A673 (cell line): ENCODE results near the gene PDE8A. TPM values are rescaled to one million over a fixed set of nuclear protein-coding genes. Genes with fewer than 3 reads are reported as not detected.

Source experiments
- Bru-seq: library from RNA; stranded (reverse); fragments of 400-500 nt; gene quantifications from one replicate; lab custom pipeline; 2021; lab: Mats Ljungman, UMichigan
- BruChase-seq, 2 experiments: library from RNA; stranded (reverse); fragments of 400-500 nt; gene quantifications; one replicate each; lab custom pipeline; 2021; lab: Mats Ljungman, UMichigan
- BruUV-seq: library from RNA; stranded (reverse); fragments of 400-500 nt; replicated peaks from 2 replicates; lab custom pipeline; 2021; lab: Mats Ljungman, UMichigan
- CTCF ChIA-PET: fragments of 300-600 bp; sonication (Branson Sonifier 250); formaldehyde crosslinking; loops from one replicate; lab custom pipeline; 2022; ENCODE audit warnings: antibody characterized with exemption; lab: Charles Lee
- POLR2A ChIA-PET: fragments of 300-600 bp; sonication (Branson Sonifier 250); formaldehyde crosslinking; loops from one replicate; lab custom pipeline; 2022; ENCODE audit warnings: antibody characterized with exemption; ENCODE audit not compliant: low non-redundant PET; lab: Charles Lee
- DNase-seq: peaks from one replicate; pipeline ENCODE4 v3.0.0-alpha.2; 2015; ENCODE audit warnings: low spot score
- H3K27ac ChIP-seq: fragments of 200-600 bp; sonication (generic); 2 replicates; pipeline ENCODE4 v1.5.1; 2016; ENCODE audit warnings: mixed run types, low read depth, mild to moderate bottlenecking, mixed read lengths, antibody characterized with exemption, low read length; ENCODE audit not compliant: poor library complexity, severe bottlenecking
- H3K27me3 ChIP-seq: fragments of 200-600 bp; sonication (generic); replicated peaks from 2 replicates; pipeline ENCODE4 v1.6.1; 2017; ENCODE audit warnings: mixed run types, low read depth, mild to moderate bottlenecking, mixed read lengths, antibody characterized with exemption, low read length; ENCODE audit not compliant: insufficient read depth, poor library complexity
- H3K36me3 ChIP-seq: fragments of 200-600 bp; sonication (generic); 2 replicates; pipeline ENCODE4 v1.6.1; 2016; ENCODE audit warnings: mixed run types, mild to moderate bottlenecking, mixed read lengths, antibody characterized with exemption, low read length; ENCODE audit not compliant: insufficient read depth, poor library complexity, severe bottlenecking
- H3K4me1 ChIP-seq: fragments of 200-600 bp; sonication (generic); 2 replicates; pipeline ENCODE4 v1.6.1; 2017; ENCODE audit warnings: mixed run types, mild to moderate bottlenecking, mixed read lengths, antibody characterized with exemption, low read length; ENCODE audit not compliant: insufficient read depth, poor library complexity, severe bottlenecking
- H3K4me3 ChIP-seq: fragments of 200-600 bp; sonication (generic); 2 replicates; pipeline ENCODE4 v1.5.1; 2016; ENCODE audit warnings: low read depth, mixed run types, mild to moderate bottlenecking, mixed read lengths, low read length; ENCODE audit not compliant: poor library complexity, severe bottlenecking
- H3K9me3 ChIP-seq: fragments of 200-600 bp; sonication (generic); 2 replicates; pipeline ENCODE4 v1.6.1; 2016; ENCODE audit warnings: mixed run types, low read depth, mild to moderate bottlenecking, mixed read lengths, antibody characterized with exemption, low read length; ENCODE audit not compliant: poor library complexity, severe bottlenecking
- CTCF ChIP-seq: fragments of 300-800, 200-600 bp; sonication (generic); conservative IDR thresholded peaks from 2 replicates; pipeline ENCODE4 v1.5.1; 2017; ENCODE audit warnings: low read depth, mild to moderate bottlenecking, antibody characterized with exemption, low read length, moderate library complexity, mixed read lengths
- EZH2 ChIP-seq: fragments of 200-600 bp; sonication (generic); IDR thresholded peaks from 2 replicates; pipeline ENCODE4 v1.6.1; 2017; ENCODE audit warnings: borderline replicate concordance, low read depth, mild to moderate bottlenecking, mixed read lengths, antibody characterized with exemption, low read length; ENCODE audit not compliant: poor library complexity, severe bottlenecking
- intact Hi-C: fragments of 100-400 bp; cut with micrococcal nuclease; formaldehyde crosslinking; loops from one replicate; pipeline ENCODE4 v1.10.0; 2022; ENCODE audit not compliant: unreplicated experiment
- long read RNA-seq: library from polyadenylated mRNA; stranded (forward); transcript quantifications from one replicate; pipeline ENCODE4 v2.0.0, GENCODE V29; 2022
- total RNA-seq: library from RNA; stranded (reverse); gene quantifications from 2 replicates; pipeline ENCODE4 v1.2.3, GENCODE V29; 2021

The PDE8A gene
- total RNA-seq (69.8 and 80.7 TPM in 2 replicates), Bru-seq, nascent RNA (percentile 94 among the genes with signal in this experiment), BruChase-seq, experiment 1, labeled RNA remaining after a 2-hour chase (percentile 95 among the genes with signal in this experiment), BruChase-seq, experiment 2, labeled RNA remaining after a 6-hour chase (percentile 91 among the genes with signal in this experiment)
- long read RNA-seq, transcript PDE8A-208 (22 exons, 3,716 nt), result minor isoform, 8 of 87 reads
- long read RNA-seq, transcript PDE8A-203 (22 exons, 3,912 nt), result major isoform, 45 of 87 reads
- long read RNA-seq, partial matches to known transcripts, result 4 of 87 reads
- long read RNA-seq, other reads (novel, unspliced or antisense), result 27 of 87 reads

GRCh38 chr15:84981711-84982300 lies at the start of gene PDE8A:
PDE8A (plus strand) TSS chr15:84981856; CDS start chr15:84982163, 307 bp downstream.
- intact Hi-C loops, result no loop called here
- H3K4me1 ChIP-seq, result peaks cover 43% of the 10 kb centered on the region
- no peaks in the 10 kb centered on the region for H3K9me3 ChIP-seq
- no peaks in the 10 kb centered on the region for H3K27me3 ChIP-seq
- no peaks in the 10 kb centered on the region for H3K36me3 ChIP-seq
- BruUV-seq, result no TSS peak
- H3K4me3 ChIP-seq, result peak within 1 kb of the TSS; percentile 86
- peak; percentile 70 for DNase-seq
- TF ChIP-seq EZH2 (no peak), CTCF (no peak)
- ChIA-PET POLR2A (no interaction called here), CTCF (no interaction called here)
- peak within 1 kb of the TSS; percentile 92 for H3K27ac ChIP-seq

- no peak for DNase-seq
- no TSS peak for BruUV-seq
- CTCF ChIA-PET, result no interaction called here
- POLR2A ChIA-PET, result no interaction called here
- Histone ChIP-seq H3K4me1 (no peaks in the 10 kb centered on the region), H3K27ac (no peak overlapping the region), H3K36me3 (no peaks in the 10 kb centered on the region), H3K4me3 (no peak overlapping the region), H3K27me3 (no peaks in the 10 kb centered on the region), H3K9me3 (no peaks in the 10 kb centered on the region)
- TF ChIP-seq CTCF (no peak), EZH2 (no peak)
- intact Hi-C loops, result no loop called here
These were observed 46.5 kb upstream of the PDE8A start for GRCh38 chr15:84934942-84935729.

- Histone ChIP-seq H3K9me3 (no peaks in the 10 kb centered on the region), H3K27me3 (no peaks in the 10 kb centered on the region), H3K4me1 (no peaks in the 10 kb centered on the region), H3K36me3 (no peaks in the 10 kb centered on the region), H3K4me3 (no peak overlapping the region), H3K27ac (no peak overlapping the region)
- POLR2A ChIA-PET, result no interaction called here
- TF ChIP-seq EZH2 (no peak), CTCF (no peak)
- no peak for DNase-seq
- intact Hi-C loops, result no loop called here
- no TSS peak for BruUV-seq
- CTCF ChIA-PET, result no interaction called here
These were observed 44.5 kb upstream of the PDE8A start for GRCh38 chr15:84937144-84937543.
